Activated CD8-positive, alpha-beta T cell treated with anti-CD3 and anti-CD28 coated beads for 36 hours (primary cell): ENCODE measurements around the gene PML. TPM values are rescaled to one million over a fixed set of nuclear protein-coding genes. Genes with fewer than 3 reads are reported as not detected.
"Not testable (repeated sequence)": the region's sequence is repeated elsewhere in the genome, so short reads cannot be mapped to it uniquely, and the experiment has no call there.

Experiments used
- ATAC-seq: fragments of 200-7000 bp; cut with Tn5 transposase; one replicate; pipeline ENCODE4 v1.10.0; 2021; ENCODE audit warnings: mild to moderate bottlenecking, moderate library complexity
- CTCF ChIA-PET: fragments of 350-600 bp; sonication (Branson Sonifier 250); formaldehyde crosslinking; loops from one replicate; lab custom pipeline; 2021; ENCODE audit warnings: antibody characterized with exemption; lab: Charles Lee
- POLR2A ChIA-PET: fragments of 350-600 bp; sonication (Branson Sonifier 250); formaldehyde crosslinking; loops from one replicate; lab custom pipeline; 2021; ENCODE audit warnings: antibody characterized with exemption; lab: Charles Lee
- DNase-seq: peaks from one replicate; pipeline ENCODE4 v3.0.0-alpha.2; 2020
- H3K27ac Mint-ChIP-seq: one replicate; pipeline ENCODE4 v1.8.0; 2021; ENCODE audit warnings: mild to moderate bottlenecking, mixed read lengths
- H3K27me3 Mint-ChIP-seq: one replicate; pipeline ENCODE4 v1.8.0; 2021; ENCODE audit warnings: mixed read lengths
- H3K36me3 Mint-ChIP-seq: one replicate; pipeline ENCODE4 v1.8.0; 2021; ENCODE audit warnings: low read depth, mixed read lengths
- H3K4me1 Mint-ChIP-seq: one replicate; pipeline ENCODE4 v1.8.0; 2021; ENCODE audit warnings: low read depth, mixed read lengths
- H3K4me3 Mint-ChIP-seq: one replicate; pipeline ENCODE4 v1.8.0; 2021; ENCODE audit warnings: mild to moderate bottlenecking, moderate library complexity, mixed read lengths
- H3K9me3 Mint-ChIP-seq: one replicate; pipeline ENCODE4 v1.8.0; 2021; ENCODE audit warnings: mixed read lengths
- intact Hi-C: fragments of 100-400 bp; cut with micrococcal nuclease; formaldehyde crosslinking; loops from one replicate; pipeline ENCODE4 v1.10.0; 2022
- total RNA-seq, 2 experiments: library from RNA; stranded (reverse); gene quantifications; one replicate each; pipeline ENCODE4 v1.2.3, GENCODE V29; 2021
- TF ChIP-seq, protein P1 (sequence below): fragments of 200-600 bp; IDR thresholded peaks from one replicate; pipeline ENCODE4 v1.8.0; 2022; ENCODE audit warnings: antibody characterized with exemption, mild to moderate bottlenecking

The PML gene
- total RNA-seq, 2 experiments from 2014 or later = 48.8 to 49.6 TPM

DNA sequence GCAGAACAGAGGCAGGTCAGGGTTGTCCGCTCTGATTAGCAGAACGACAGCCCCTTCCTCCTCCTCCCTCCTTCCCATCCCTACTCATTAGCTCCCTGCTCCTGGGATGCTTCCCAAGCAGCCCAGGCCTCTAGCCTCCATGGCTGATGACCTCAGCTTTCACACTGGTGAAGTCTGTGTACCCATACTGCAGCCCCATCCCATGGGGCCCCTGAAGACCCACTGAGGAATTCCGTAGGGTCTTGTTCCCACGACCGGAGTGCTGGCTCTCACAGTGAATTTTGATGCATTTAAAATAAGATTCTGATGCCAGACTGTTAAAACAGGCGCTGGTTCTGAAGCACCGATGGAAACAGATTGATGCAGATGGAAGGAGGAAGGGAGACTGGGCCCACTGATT lies 51.8 kb downstream of the PML start:
- ChIA-PET CTCF (interaction anchor here (0.9 to 8.3 kb wide), 4 partner anchors 7 to 96 kb away, joined by 3 to 72 read pairs (median 14); no protein-coding TSS in a partner anchor), POLR2A (interaction anchor here (0.9 kb wide), 1 partner anchor 18 kb away, joined by 7 read pairs; no protein-coding TSS in a partner anchor)
- H3K4me1 Mint-ChIP-seq = peaks cover 7% of the 10 kb centered on the region
- no peak overlapping the region for H3K4me3 Mint-ChIP-seq
- intact Hi-C loops = loop anchor here (5.0 kb wide), 1 partner anchor 74 kb away; no protein-coding TSS in a partner anchor
- no peak for DNase-seq
- H3K27ac Mint-ChIP-seq = no peak overlapping the region
- ATAC-seq = no peak
- no peaks in the 10 kb centered on the region for H3K36me3 Mint-ChIP-seq
- H3K9me3 Mint-ChIP-seq = no peaks in the 10 kb centered on the region
- TF ChIP-seq, protein P1, sequence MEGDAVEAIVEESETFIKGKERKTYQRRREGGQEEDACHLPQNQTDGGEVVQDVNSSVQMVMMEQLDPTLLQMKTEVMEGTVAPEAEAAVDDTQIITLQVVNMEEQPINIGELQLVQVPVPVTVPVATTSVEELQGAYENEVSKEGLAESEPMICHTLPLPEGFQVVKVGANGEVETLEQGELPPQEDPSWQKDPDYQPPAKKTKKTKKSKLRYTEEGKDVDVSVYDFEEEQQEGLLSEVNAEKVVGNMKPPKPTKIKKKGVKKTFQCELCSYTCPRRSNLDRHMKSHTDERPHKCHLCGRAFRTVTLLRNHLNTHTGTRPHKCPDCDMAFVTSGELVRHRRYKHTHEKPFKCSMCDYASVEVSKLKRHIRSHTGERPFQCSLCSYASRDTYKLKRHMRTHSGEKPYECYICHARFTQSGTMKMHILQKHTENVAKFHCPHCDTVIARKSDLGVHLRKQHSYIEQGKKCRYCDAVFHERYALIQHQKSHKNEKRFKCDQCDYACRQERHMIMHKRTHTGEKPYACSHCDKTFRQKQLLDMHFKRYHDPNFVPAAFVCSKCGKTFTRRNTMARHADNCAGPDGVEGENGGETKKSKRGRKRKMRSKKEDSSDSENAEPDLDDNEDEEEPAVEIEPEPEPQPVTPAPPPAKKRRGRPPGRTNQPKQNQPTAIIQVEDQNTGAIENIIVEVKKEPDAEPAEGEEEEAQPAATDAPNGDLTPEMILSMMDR = no peak
- H3K27me3 Mint-ChIP-seq = no peaks in the 10 kb centered on the region

DNA sequence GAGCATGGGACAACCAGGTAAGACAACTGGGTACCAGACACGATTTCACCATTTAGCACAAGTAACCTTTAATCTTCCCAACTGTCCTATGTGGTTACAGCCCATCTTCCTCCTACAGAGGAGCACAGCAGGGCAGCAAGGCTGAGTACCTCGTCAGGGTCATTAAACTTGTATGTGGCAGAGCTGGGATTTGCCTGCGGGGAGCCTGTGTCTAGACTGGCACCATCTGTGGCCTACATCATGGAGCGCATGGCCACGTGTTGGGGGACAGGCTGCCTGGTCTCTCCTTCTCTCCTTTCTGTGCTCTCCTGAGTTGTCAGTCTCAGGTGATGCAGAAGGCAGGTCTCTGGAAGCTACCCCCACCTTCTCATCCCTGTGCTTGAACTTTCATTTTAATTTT lies 55.6 kb downstream of the PML start:
- Mint-ChIP-seq H3K9me3 (no peaks in the 10 kb centered on the region), H3K27me3 (no peaks in the 10 kb centered on the region), H3K27ac (no peak overlapping the region), H3K36me3 (no peaks in the 10 kb centered on the region), H3K4me1 (peaks cover 17% of the 10 kb centered on the region), H3K4me3 (no peak overlapping the region)
- intact Hi-C loops = no loop called here
- DNase-seq (no peak), ATAC-seq (no peak)
- ChIA-PET POLR2A (no interaction called here), CTCF (interaction anchor here (0.6 to 8.3 kb wide), 8 partner anchors 9 to 99 kb away, joined by 3 to 72 read pairs (median 4); no protein-coding TSS in a partner anchor)
- TF ChIP-seq, protein P1 = no peak

DNA sequence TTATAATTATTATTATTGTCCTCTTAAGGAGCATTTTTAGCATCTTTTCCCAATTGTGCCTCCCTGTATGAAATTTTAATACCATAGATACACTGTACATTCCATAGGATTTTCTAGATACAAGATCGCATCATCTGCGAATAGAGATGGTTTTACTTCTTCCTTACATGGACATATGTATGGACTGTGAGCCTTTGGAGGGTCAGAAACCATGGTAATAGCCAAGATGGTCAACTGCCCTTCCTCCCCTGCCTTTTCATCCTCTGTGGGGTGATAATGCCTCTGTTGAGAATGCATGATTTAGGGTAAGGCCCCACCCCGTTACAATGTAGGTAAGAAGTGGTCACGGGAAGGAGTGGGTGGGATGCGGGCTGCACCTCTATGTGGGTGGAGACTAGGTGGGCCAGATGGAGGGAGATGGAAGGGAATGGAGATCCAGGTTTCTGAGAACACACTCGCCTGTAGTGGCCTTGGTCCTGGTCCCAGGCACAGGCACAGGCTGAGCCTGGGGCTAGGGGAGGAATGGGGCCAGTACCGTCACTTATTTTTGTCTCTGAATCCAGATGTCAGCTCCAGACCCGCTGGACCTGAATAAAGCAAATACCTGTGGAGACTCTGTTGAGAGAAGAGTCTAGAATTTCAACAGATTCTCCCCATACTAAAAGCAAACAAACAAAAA lies 56.2 kb downstream of the PML start:
- Mint-ChIP-seq H3K27ac (no peak overlapping the region), H3K4me1 (peaks cover 17% of the 10 kb centered on the region), H3K27me3 (no peaks in the 10 kb centered on the region), H3K9me3 (no peaks in the 10 kb centered on the region), H3K4me3 (no peak overlapping the region), H3K36me3 (no peaks in the 10 kb centered on the region)
- TF ChIP-seq, protein P1 = no peak
- DNase-seq (no peak), ATAC-seq (no peak)
- CTCF ChIA-PET = interaction anchor here (1.1 to 8.3 kb wide), 6 partner anchors 13 to 272 kb away, joined by 3 to 72 read pairs (median 4); no protein-coding TSS in a partner anchor
- intact Hi-C loops = no loop called here
- POLR2A ChIA-PET = no interaction called here

DNA sequence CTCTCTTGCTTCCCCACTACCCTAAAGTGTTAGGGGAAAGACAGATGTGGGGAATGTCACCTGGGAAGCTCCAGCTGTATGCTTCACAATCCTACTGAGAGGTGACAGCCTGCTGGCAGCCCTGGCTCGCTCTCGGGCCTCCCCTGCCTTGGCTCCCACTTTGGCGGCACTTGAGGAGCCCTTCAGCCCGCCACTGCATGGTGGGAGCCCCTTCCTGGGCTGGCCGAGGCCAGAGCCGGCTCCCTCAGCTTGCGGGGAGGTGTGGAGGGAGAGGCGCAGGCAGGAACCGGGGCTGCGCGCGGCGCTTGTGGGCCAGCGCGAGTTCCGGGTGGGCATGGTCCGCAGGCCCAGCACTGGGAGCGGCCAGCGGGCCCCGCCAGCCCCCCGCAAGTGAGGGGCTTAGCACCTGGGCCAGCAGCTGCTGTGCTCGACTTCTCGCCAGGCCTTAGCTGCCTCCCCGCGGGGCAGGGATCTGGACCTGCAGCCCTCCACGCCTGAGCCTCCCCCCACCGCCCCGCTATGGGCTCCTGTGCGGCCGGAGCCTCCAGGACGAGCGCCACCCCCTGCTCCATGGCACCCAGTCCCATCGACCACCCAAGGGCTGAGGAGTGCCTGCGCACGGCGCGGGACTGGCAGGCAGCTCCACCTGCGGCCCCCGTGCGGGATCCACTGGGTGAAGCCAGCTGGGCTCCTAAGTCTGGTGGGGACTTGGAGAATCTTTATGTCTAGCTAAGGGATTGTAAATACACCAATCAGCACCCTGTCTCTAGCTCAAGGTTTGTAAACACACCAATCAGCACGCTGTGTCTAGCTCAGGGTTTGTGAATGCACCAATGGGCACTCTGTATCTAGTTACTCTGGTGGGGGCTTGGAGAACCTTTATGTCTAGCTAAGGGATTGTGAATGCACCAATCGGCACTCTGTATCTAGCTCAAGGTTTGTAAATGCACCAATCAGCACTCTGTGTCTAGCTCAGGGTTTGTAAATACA lies 58.0 kb downstream of the PML start:
- H3K36me3 Mint-ChIP-seq, H3K27me3 Mint-ChIP-seq, POLR2A ChIA-PET, DNase-seq, intact Hi-C loops, H3K9me3 Mint-ChIP-seq, H3K4me3 Mint-ChIP-seq, H3K27ac Mint-ChIP-seq, ATAC-seq: not testable (repeated sequence)
- CTCF ChIA-PET = interaction anchor here (0.8 to 4.2 kb wide), 14 partner anchors 8 to 271 kb away, joined by 3 to 47 read pairs (median 4); no protein-coding TSS in a partner anchor
- peaks cover 17% of the 10 kb centered on the region for H3K4me1 Mint-ChIP-seq

DNA sequence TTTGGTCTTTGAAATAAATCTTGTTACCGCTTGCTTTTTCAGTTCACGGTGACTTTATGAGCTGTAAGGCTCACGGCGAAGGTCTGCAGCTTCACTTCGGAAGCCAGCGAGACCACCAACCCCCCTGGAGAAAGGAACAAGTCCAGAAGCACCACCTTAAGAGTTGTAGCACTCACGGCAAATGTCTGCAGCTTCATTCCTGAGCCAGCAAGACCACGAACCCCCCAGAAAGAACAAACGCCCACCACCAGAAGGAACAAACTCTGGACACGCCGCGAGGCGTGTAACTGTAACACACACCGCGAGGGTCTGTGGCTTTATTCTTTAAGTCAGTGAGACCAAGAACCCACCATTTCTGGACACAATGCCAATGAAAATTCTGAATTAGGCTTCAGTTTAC lies 59.0 kb downstream of the PML start:
- ChIA-PET POLR2A (no interaction called here), CTCF (interaction anchor here (0.8 to 4.2 kb wide), 14 partner anchors 9 to 270 kb away, joined by 3 to 47 read pairs (median 4); no protein-coding TSS in a partner anchor)
- Mint-ChIP-seq H3K4me1 (peaks cover 10% of the 10 kb centered on the region), H3K9me3 (no peaks in the 10 kb centered on the region), H3K27ac (no peak overlapping the region), H3K27me3 (peaks cover 2% of the 10 kb centered on the region), H3K4me3 (no peak overlapping the region), H3K36me3 (no peaks in the 10 kb centered on the region)
- TF ChIP-seq, protein P1 = no peak
- DNase-seq (no peak), ATAC-seq (no peak)
- intact Hi-C loops = no loop called here
